Measurements from ENCODE around the gene CKMT2. TPM values are rescaled to one million over a fixed set of nuclear protein-coding genes. Genes with fewer than 3 reads are reported as not detected.

Gene CKMT2
- total and polyA plus RNA-seq, 3 donors from 2014 or later = 13.7 to 27.6 (median 25.4) TPM

- Histone ChIP-seq H3K36me3 (ENCODE audit: low read depth, missing control alignments) (no peaks in the 10 kb centered on the region), H3K4me3 (no peak overlapping the region), H3K27ac (peak overlapping the region; percentile 70 to 86), H3K4me1 (peaks cover 40% of the 10 kb centered on the region), H3K9me3 (no peaks in the 10 kb centered on the region), H3K27me3 (no peaks in the 10 kb centered on the region)
- TF ChIP-seq, protein P1, sequence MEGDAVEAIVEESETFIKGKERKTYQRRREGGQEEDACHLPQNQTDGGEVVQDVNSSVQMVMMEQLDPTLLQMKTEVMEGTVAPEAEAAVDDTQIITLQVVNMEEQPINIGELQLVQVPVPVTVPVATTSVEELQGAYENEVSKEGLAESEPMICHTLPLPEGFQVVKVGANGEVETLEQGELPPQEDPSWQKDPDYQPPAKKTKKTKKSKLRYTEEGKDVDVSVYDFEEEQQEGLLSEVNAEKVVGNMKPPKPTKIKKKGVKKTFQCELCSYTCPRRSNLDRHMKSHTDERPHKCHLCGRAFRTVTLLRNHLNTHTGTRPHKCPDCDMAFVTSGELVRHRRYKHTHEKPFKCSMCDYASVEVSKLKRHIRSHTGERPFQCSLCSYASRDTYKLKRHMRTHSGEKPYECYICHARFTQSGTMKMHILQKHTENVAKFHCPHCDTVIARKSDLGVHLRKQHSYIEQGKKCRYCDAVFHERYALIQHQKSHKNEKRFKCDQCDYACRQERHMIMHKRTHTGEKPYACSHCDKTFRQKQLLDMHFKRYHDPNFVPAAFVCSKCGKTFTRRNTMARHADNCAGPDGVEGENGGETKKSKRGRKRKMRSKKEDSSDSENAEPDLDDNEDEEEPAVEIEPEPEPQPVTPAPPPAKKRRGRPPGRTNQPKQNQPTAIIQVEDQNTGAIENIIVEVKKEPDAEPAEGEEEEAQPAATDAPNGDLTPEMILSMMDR (IDR thresholded peaks at IDR 0.05) = no peak
- TF ChIP-seq POLR2A (IDR thresholded peaks at IDR 0.05) = no peak
- 23 to 38% methylated on average over 5 to 10 of the region's 10 CpGs for WGBS, 2 donors
- intact Hi-C loops (cut with DNase I; ENCODE audit: low total_unique reads) = no loop called here
- DNase-seq = peak; percentile 74
Observed at GRCh38 chr5:81235287-81236072, 2.4 kb downstream of the CKMT2 start.

DNA sequence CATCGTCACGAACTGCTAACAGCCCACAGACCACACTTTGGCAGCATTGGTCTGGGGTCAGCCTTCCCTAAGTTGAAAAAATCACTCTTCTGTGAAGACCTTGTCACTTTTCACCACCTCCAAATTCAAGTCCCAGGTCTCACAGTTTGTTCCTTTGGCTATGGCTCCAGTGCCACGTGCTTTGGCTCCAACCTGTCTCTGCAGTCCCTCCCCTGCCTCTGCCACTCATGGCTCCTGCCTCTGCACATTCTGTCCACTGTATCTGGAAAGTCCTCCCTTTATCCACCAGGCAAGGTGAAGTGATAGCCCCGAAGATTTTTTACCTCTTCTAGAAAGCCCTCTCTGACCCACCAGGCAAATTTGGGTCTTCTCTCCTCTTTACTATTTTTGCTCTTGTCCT lies 5.3 kb downstream of the CKMT2 start:
- no peaks in the 10 kb centered on the region for H3K9me3 ChIP-seq
- no peak overlapping the region for H3K27ac ChIP-seq
- no peak for DNase-seq
- TF ChIP-seq, protein P1 (IDR thresholded peaks at IDR 0.05) = no peak
- TF ChIP-seq POLR2A (IDR thresholded peaks at IDR 0.05) = no peak
- intact Hi-C loops (cut with DNase I; ENCODE audit: low total_unique reads) = no loop called here
- H3K4me3 ChIP-seq = no peak overlapping the region
- WGBS, 2 donors = 82 to 87% methylated on average over 4 of the region's 4 CpGs
- H3K4me1 ChIP-seq = peaks cover 38% of the 10 kb centered on the region
- no peaks in the 10 kb centered on the region for H3K36me3 ChIP-seq (ENCODE audit: low read depth, missing control alignments)
- H3K27me3 ChIP-seq = no peaks in the 10 kb centered on the region

DNA sequence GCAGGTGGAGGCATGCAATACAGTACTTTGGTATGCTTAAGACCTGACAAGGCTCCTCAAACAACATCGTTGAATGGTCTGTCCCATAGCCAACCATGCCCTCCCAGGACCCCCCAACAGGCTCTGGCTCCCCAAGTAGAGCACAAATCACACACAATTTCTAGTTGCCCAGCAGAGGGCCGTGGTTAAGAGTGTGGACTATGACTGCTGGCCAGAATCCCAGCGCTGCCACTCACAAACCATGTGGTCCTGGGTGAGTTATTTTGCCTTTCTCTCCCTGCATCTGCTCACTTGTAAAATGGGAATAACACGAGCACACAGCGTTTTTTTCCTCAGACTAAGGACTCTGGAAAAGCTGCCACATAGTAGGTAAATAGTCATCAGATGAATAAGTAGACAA lies 6.5 kb downstream of the CKMT2 start:
- intact Hi-C loops (cut with DNase I; ENCODE audit: low total_unique reads) = no loop called here
- 71 to 85% methylated on average over 5 of the region's 5 CpGs for WGBS, 2 donors
- DNase-seq = no peak

GRCh38 chr5:81241001-81241400 lies 7.9 kb downstream of the CKMT2 start:
- no peaks in the 10 kb centered on the region for H3K9me3 ChIP-seq
- H3K27me3 ChIP-seq = no peaks in the 10 kb centered on the region
- DNase-seq = peak; percentile 61
- peaks cover 17% of the 10 kb centered on the region for H3K4me1 ChIP-seq
- no peak overlapping the region for H3K4me3 ChIP-seq
- TF ChIP-seq, protein P1 (IDR thresholded peaks at IDR 0.05) = no peak
- TF ChIP-seq POLR2A (IDR thresholded peaks at IDR 0.05) = no peak
- WGBS, 2 donors = 30 to 36% methylated on average over 5 of the region's 5 CpGs
- intact Hi-C loops (cut with DNase I; ENCODE audit: low total_unique reads) = no loop called here
- no peak overlapping the region for H3K27ac ChIP-seq
- H3K36me3 ChIP-seq (ENCODE audit: low read depth, missing control alignments) = no peaks in the 10 kb centered on the region

More for the DNA sequence above, 6.5 kb downstream of the CKMT2 start:
- TF ChIP-seq, protein P1 (IDR thresholded peaks at IDR 0.05) = no peak
- no peak for TF ChIP-seq POLR2A (IDR thresholded peaks at IDR 0.05)
- Histone ChIP-seq H3K4me1 (peaks cover 27% of the 10 kb centered on the region), H3K27me3 (no peaks in the 10 kb centered on the region), H3K9me3 (no peaks in the 10 kb centered on the region), H3K27ac (no peak overlapping the region), H3K36me3 (ENCODE audit: low read depth, missing control alignments) (no peaks in the 10 kb centered on the region), H3K4me3 (no peak overlapping the region)
